SK-N-SH (cell line): ENCODE measurements around the gene MEIKIN. TPM values are rescaled to one million over a fixed set of nuclear protein-coding genes. Genes with fewer than 3 reads are reported as not detected.

Source experiments
- CTCF ChIA-PET: fragments of 300-600, 350-600 bp; formaldehyde crosslinking; extraction: SDS; loops from one replicate; lab custom pipeline; 2021; lab: Yijun Ruan, JAX
- POLR2A ChIA-PET: fragments of 350-600 bp; sonication (Branson Sonifier 250); formaldehyde crosslinking; extraction: SDS; loops from one replicate; lab custom pipeline; 2020; ENCODE audit warnings: antibody characterized with exemption, inconsistent platforms; lab: Yijun Ruan, JAX
- DNase-seq: peaks from one replicate; pipeline ENCODE4 v3.0.0; 2012
- H2AFZ ChIP-seq: fragments of 200-600 bp; sonication (generic); 2 replicates; pipeline ENCODE4 v1.8.1; 2016; ENCODE audit warnings: antibody characterized with exemption, mild to moderate bottlenecking, low read depth
- H3F3A ChIP-seq: fragments of 200-600 bp; sonication (generic); replicated peaks from 2 replicates; pipeline ENCODE3; 2016; ENCODE audit warnings: antibody characterized with exemption, mild to moderate bottlenecking; ENCODE audit not compliant: insufficient read depth
- H3K27ac ChIP-seq, 2 experiments: fragments of 200-500 bp in 1 of 2; fragments of 200-600 bp in 1 of 2; sonication (Bioruptor generic) in 1 of 2; sonication (generic), shearing (Covaris generic) in 1 of 2; 2 replicates each; pipeline versions ENCODE4 v1.5.1 to v1.6.1; 2014 to 2016; ENCODE audit warnings: low read depth in 2 of 2, inconsistent platforms in 1 of 2, low read length in 1 of 2, mild to moderate bottlenecking in 1 of 2, mixed read lengths in 1 of 2
- H3K27me3 ChIP-seq: fragments of 200-600 bp; sonication (generic), shearing (Covaris generic); 2 replicates; pipeline ENCODE4 v1.6.1; 2016; ENCODE audit warnings: mixed run types; ENCODE audit not compliant: insufficient read depth
- H3K36me3 ChIP-seq, 2 experiments: fragments of 200-500 bp in 1 of 2; fragments of 200-600 bp in 1 of 2; sonication (Bioruptor generic) in 1 of 2; sonication (generic) in 1 of 2; replicated peaks in 1 of 2; 2 replicates each; pipeline versions ENCODE3 to v1.5.1; 2014 to 2016; ENCODE audit warnings: low read length in 1 of 2, mild to moderate bottlenecking in 1 of 2; ENCODE audit not compliant: insufficient read depth in 2 of 2, control insufficient read depth in 1 of 2
- H3K4me1 ChIP-seq, 2 experiments: fragments of 200-500 bp in 1 of 2; fragments of 200-600 bp in 1 of 2; sonication (Bioruptor generic) in 1 of 2; sonication (generic), shearing (Covaris generic) in 1 of 2; 2 replicates each; pipeline versions ENCODE4 v1.5.1 to v1.6.1; 2014 to 2016; ENCODE audit warnings: low read depth in 1 of 2, low read length in 1 of 2, mixed run types in 1 of 2; ENCODE audit not compliant: insufficient read depth in 2 of 2, control insufficient read depth in 1 of 2
- H3K4me2 ChIP-seq: fragments of 200-600 bp; sonication (generic), shearing (Covaris generic); 2 replicates; pipeline ENCODE4 v1.6.1; 2017; ENCODE audit warnings: mixed run types
- H3K4me3 ChIP-seq, 2 experiments: fragments of 200-500 bp in 1 of 2; fragments of 200-600 bp in 1 of 2; sonication (Bioruptor generic) in 1 of 2; sonication (generic), shearing (Covaris generic) in 1 of 2; 2 replicates each; pipeline versions ENCODE4 v1.5.1 to v1.8.1; 2014 to 2016; ENCODE audit warnings: low read depth in 2 of 2, inconsistent platforms in 1 of 2, low read length in 1 of 2, mild to moderate bottlenecking in 1 of 2, mixed read lengths in 1 of 2, moderate library complexity in 1 of 2
- H3K79me2 ChIP-seq: fragments of 200-600 bp; sonication (generic); 2 replicates; pipeline ENCODE4 v1.8.1; 2017; ENCODE audit warnings: mild to moderate bottlenecking; ENCODE audit not compliant: insufficient read depth
- H3K9ac ChIP-seq: fragments of 200-600 bp; sonication (generic); 2 replicates; pipeline ENCODE4 v1.6.1; 2017; ENCODE audit warnings: mixed run types
- H3K9me2 ChIP-seq: fragments of 200-600 bp; sonication (generic); 2 replicates; pipeline ENCODE4 v1.6.1; 2017; ENCODE audit warnings: mixed run types
- H3K9me3 ChIP-seq: fragments of 200-600 bp; sonication (generic); 2 replicates; pipeline ENCODE4 v1.6.1; 2017; ENCODE audit warnings: mixed run types, mild to moderate bottlenecking, moderate library complexity
- H4K20me1 ChIP-seq: fragments of 200-600 bp; sonication (generic); 2 replicates; pipeline ENCODE4 v1.6.1; 2017; ENCODE audit warnings: mild to moderate bottlenecking, mixed run types; ENCODE audit not compliant: insufficient read depth
- EZH2phosphoT487 ChIP-seq: fragments of 200-600 bp; sonication (generic); IDR thresholded peaks from 2 replicates; pipeline ENCODE4 v1.6.1; 2017; ENCODE audit warnings: low read depth, mixed run types, mild to moderate bottlenecking, antibody characterized with exemption, moderate library complexity, borderline replicate concordance
- FOSL2 ChIP-seq: IDR thresholded peaks from 2 replicates; pipeline ENCODE4 v1.4.0; 2012; ENCODE audit warnings: low read depth, mild to moderate bottlenecking, moderate library complexity, borderline replicate concordance
- FOXJ3 ChIP-seq: sonication (generic); formaldehyde crosslinking; IDR thresholded peaks from 2 replicates; pipeline ENCODE4 v1.5.1; 2020; ENCODE audit warnings: mild to moderate bottlenecking, missing genetic modification reagents
- FOXM1 ChIP-seq: IDR thresholded peaks from 2 replicates; pipeline ENCODE4 v1.4.0; 2012; ENCODE audit warnings: low read depth, mild to moderate bottlenecking
- GABPA ChIP-seq: IDR thresholded peaks from 2 replicates; pipeline ENCODE4 v1.4.0; 2012; ENCODE audit warnings: low read depth, mild to moderate bottlenecking
- MAX ChIP-seq: IDR thresholded peaks from 2 replicates; pipeline ENCODE4 v1.4.0; 2012; ENCODE audit warnings: low read depth
- MEF2A ChIP-seq: IDR thresholded peaks from 2 replicates; pipeline ENCODE4 v1.4.0; 2012; ENCODE audit warnings: low read depth, borderline replicate concordance
- NFIC ChIP-seq: IDR thresholded peaks from 2 replicates; pipeline ENCODE4 v1.4.0; 2012; ENCODE audit warnings: borderline replicate concordance
- NRF1 ChIP-seq: IDR thresholded peaks from 2 replicates; pipeline ENCODE4 v1.6.1; 2012; ENCODE audit warnings: low read depth, mild to moderate bottlenecking, low read length
- PBX3 ChIP-seq: IDR thresholded peaks from 2 replicates; pipeline ENCODE4; 2012
- RAD21 ChIP-seq: IDR thresholded peaks from 2 replicates; pipeline ENCODE4 v1.6.1; 2012; ENCODE audit warnings: mild to moderate bottlenecking, low read length
- SMC3 ChIP-seq: IDR thresholded peaks from 2 replicates; pipeline ENCODE4 v1.6.1; 2012; ENCODE audit warnings: low read depth, low read length, improper control_type of control experiment
- TAF1 ChIP-seq: IDR thresholded peaks from 2 replicates; pipeline ENCODE4 v1.6.1; 2012; ENCODE audit warnings: low read depth, mild to moderate bottlenecking, low read length, moderate library complexity, borderline replicate concordance
- TEAD4 ChIP-seq: IDR thresholded peaks from 2 replicates; pipeline ENCODE4 v1.4.0; 2012; ENCODE audit warnings: mild to moderate bottlenecking, borderline replicate concordance; ENCODE audit not compliant: insufficient read depth
- USF2 ChIP-seq: fragments of 150-350 bp; IDR thresholded peaks from 2 replicates; pipeline ENCODE4 v1.6.1; 2017; ENCODE audit warnings: antibody characterized with exemption, low read length, low read depth, borderline replicate concordance
- YY1 ChIP-seq: IDR thresholded peaks from 2 replicates; pipeline ENCODE4 v1.4.0; 2012; ENCODE audit warnings: low read depth, mild to moderate bottlenecking
- ZBTB33 ChIP-seq: IDR thresholded peaks from 2 replicates; pipeline ENCODE4 v1.4.0; 2012; ENCODE audit warnings: low read depth, borderline replicate concordance
- WGBS: methylation state at CpG from one replicate; pipeline ENCODE4 v1.1.6; 2017; ENCODE audit warnings: low lambda C conversion rate; 5-methylcytosine and 5-hydroxymethylcytosine counted together
- polyA plus RNA-seq, 3 experiments: library from polyadenylated mRNA; depleted of rRNA; stranded (reverse); fragments of >200 nt; gene quantifications; 2 replicates each; pipeline ENCODE4 v1.2.3, GENCODE V29; 2012

MEIKIN gene
- polyA plus RNA-seq, 1 of the 3 experiments (the other 2 are of a cell fraction) = not detected

GRCh38 chr5:131786900-131787692, 158.4 kb downstream of the MEIKIN start:
- Histone ChIP-seq H3K4me3 (no peak overlapping the region), H3K9me3 (no peaks in the 10 kb centered on the region), H3K79me2 (peaks cover 97% of the 10 kb centered on the region), H3K27ac (no peak overlapping the region), H3K36me3 (peaks cover 0 to 3% of the 10 kb centered on the region in 2 experiments), H3K27me3 (no peaks in the 10 kb centered on the region), H2AFZ (no peak overlapping the region), H3K4me1 (peaks cover 0 to 4% of the 10 kb centered on the region in 2 experiments; a peak in 2 of 4 replicates), H4K20me1 (peaks cover 64% of the 10 kb centered on the region), H3K4me2 (no peak overlapping the region), H3K9me2 (no peaks in the 10 kb centered on the region)
- WGBS = 97% methylated on average over 4 of the region's 4 CpGs
- POLR2A ChIA-PET = no interaction called here
- TF ChIP-seq FOSL2 (no peak), PBX3 (no peak), USF2 (no peak), TEAD4 (no peak), YY1 (no peak), SMC3 (no peak), FOXM1 (no peak), ZBTB33 (no peak), GABPA (no peak), EZH2phosphoT487 (no peak), NRF1 (no peak), MEF2A (no peak), RAD21 (no peak), FOXJ3 (CRISPR knock-in tag) (no peak), MAX (no peak), NFIC (no peak), TAF1 (no peak)
- TF ChIP-seq, all 33 proteins: peak for 0
- H3K9ac ChIP-seq = no peak overlapping the region
- CTCF ChIA-PET = interaction anchor here (1.5 kb wide), 1 partner anchor 198 kb away, joined by 4 read pairs; no protein-coding TSS in a partner anchor
- no peaks in the 10 kb centered on the region for H3F3A ChIP-seq
- no peak for DNase-seq
